Skeletal muscle cell (primary cell): ENCODE data around the gene CRTAC1.

Experiments used
- DNase-seq: peaks from one replicate; pipeline ENCODE4 v3.0.0-alpha.2; 2010; ENCODE audit warnings: low read depth
- H3K4me3 ChIP-seq: 2 replicates; pipeline ENCODE4 v1.5.1; 2011; ENCODE audit warnings: low read depth, mild to moderate bottlenecking, control low read depth, low read length, moderate library complexity

CRTAC1 gene

DNA sequence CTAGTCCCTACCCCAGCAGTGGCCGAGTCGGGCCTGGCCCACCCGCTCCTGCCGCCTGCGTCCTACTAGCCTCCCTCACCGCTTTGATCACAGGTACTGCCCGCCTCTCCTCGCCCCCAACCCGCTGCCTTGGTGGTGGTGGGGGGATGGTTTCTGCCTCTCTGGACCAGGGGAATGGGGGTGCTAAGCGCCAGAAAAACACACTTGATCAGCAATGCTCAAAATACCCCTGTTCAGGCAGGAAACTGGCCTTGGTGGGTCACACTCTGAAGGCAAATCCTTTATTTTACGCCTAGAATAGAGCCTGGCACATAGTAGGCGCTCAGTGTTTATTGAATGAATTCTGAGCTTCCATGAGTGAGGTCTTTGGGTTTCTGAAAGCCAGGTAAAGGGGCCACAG, 1.0 kb upstream of the CRTAC1 start:
- H3K4me3 ChIP-seq: no peak overlapping the region
- no peak for DNase-seq

DNA sequence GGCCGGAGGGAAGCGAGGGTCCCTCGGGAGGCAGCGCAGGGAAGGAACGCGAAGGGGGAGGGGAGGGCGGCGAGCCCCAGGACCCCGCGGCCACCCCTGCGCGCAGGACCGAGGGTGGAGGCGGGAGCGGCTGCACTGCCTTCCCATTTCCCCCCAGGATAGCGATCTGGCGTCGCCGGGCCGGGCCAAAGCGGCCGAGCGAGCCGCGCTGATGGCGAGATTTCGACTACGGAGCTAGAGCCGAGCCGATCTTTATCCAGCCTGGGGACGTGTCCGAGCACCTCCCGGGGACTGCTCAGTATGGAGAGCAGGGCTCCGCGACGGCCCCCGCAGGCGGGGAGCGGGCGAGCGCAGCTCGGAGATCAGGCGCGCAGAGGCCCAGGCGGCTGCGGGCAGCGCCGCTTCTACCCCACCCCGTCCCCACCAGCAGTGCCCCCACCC, 590 bp upstream of the CRTAC1 start:
- DNase-seq: no peak
- peak overlapping the region; percentile 33 for H3K4me3 ChIP-seq

DNA sequence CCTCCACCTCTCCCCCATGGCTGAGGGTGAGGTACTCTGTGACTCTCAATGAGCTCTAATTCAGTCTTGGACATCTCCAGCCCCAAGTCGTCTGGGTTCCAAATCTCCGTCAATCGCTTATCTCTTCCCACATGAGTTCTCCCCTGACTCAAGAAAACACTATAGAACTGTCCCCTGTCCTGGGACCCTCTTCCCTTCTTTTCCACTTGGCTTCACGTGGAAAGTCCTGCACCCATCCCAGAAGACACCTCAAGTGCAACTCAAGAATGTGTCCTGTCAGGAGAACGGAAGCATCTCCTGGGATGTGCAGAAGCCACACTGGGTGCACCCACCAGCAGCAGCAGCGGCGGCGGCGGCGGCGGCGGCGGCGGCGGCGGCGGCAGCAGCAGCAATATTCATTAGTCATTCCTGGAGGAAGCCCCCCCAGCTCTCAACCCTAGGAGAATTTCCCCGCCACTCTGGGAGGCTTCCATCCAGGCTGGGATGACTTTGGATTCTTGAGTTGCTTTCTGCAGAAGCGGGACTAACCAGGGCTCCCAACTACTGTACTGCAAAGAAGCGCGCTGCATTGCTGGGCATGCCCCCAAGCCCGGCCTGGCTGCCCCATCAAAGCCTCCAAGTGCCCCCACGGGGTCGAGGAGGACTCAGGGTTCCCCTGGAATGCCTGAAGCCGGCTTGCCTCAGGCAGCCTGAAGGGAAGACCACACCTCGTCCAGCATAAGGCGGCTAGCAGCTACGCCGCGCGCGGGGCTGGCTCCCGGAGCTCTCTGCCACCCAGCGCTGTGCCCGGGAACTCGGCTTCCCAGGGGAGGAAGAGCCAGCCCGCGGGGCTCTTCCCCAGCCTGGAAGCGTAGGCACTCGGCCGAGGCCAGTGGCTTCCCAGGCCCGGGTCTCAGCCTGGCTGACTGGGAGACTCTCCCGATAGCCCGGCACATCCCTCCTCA, 1.0 kb downstream of the CRTAC1 start:
- H3K4me3 ChIP-seq: peak overlapping the region; percentile 31
- DNase-seq: no peak

DNA sequence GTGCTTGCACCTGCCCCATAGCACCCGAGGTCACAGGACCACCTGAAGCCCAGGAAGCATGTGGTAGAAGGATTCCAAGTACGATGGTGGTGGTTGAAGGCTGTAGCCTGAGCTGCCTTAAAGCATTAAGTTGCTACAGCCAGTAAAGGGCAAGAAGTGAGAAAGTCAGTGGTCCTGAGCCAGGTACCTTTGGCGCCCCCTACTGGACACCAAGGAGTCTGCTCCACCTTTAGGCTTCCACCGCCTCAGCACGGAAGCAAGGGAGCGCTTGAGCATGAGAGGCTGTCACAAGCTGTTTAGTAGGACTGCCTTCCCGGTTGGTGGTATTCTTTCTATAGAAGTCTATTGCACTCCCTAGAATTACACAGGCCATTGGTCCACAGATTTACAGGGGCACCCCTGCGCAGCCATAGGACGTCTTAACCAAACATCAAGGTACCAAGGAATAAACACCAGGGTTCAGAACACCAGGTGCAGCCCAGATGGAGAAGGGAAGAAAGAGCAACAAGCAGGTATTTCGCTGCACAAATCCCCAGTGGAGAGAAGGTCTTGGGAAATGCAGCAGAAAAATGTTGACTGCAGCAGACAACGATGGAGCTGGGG, 2.2 kb downstream of the CRTAC1 start:
- DNase-seq: no peak
- H3K4me3 ChIP-seq: no peak overlapping the region

- no peak overlapping the region for H3K4me3 ChIP-seq
- DNase-seq: no peak
Measured at GRCh38 chr10:98023024-98023423, 7.4 kb downstream of the CRTAC1 start.

DNA sequence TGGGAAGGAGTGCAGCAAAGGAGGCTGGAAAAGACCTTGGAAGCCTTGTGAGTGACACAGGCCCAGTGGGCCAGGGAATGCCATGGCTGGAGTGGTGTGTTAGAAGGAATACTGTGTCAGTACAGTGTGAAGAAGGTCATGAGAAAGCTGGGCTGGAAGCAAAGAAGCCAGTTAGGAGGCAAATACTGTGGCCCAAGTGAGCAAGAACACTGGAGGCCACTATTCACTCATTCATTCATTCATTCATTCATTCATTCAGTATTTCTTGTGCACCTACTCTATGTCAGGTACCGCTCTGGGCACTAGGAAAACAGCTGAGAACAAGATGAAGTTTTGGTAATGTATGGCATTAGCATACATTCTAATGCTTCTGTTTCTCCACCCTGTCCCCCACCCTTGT, 9.6 kb downstream of the CRTAC1 start:
- no peak for DNase-seq
- no peak overlapping the region for H3K4me3 ChIP-seq

- H3K4me3 ChIP-seq: no peak overlapping the region
- no peak for DNase-seq
Measured at GRCh38 chr10:98020254-98020653, 10.2 kb downstream of the CRTAC1 start.

DNA sequence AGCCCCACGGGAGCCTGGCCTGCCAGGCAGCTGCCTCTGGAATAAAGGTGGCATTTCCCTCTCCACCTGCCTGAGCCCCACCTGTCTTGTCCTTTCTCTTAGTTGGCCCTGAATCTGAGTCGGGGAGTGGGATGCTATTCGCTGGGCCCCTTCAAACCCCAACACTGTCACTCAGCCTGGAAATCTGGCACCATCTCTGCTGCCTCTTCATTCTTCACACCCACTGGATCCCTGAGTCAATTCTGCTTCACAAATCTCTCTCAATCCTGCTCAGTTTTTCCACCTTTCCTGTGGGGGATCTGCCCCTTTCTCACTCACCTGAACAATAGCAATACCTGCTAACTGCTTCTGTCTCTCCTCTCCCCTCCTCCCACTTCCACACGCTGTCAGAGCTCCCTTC, 10.6 kb downstream of the CRTAC1 start:
- DNase-seq: no peak
- no peak overlapping the region for H3K4me3 ChIP-seq

- DNase-seq: no peak
- H3K4me3 ChIP-seq: no peak overlapping the region
Measured at GRCh38 chr10:98016772-98017475, 13.5 kb downstream of the CRTAC1 start.

GRCh38 chr10:98013776-98014175, 16.6 kb downstream of the CRTAC1 start:
- no peak for DNase-seq
- H3K4me3 ChIP-seq: no peak overlapping the region

- no peak for DNase-seq
- H3K4me3 ChIP-seq: no peak overlapping the region
Measured at GRCh38 chr10:98013122-98013521, 17.3 kb downstream of the CRTAC1 start.

DNA sequence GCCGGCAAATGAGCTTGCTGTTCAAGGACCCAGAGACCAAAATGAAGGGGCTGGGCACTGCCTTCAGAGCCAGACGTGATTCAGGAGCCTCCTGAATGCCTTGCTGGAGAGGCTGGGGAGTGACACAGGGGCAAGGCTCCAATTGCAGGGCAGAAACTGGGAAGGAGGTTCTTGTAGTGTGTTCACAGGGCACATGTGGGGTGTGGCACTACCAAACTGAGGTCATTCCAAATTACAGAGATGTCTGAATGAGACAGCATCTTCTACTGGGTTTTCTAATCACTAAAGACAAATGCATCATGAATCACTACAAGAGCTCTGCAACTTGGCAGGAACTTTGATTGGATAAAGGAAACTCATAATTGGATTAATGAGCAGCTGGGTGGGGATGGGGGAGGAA, 17.8 kb downstream of the CRTAC1 start:
- no peak for DNase-seq
- H3K4me3 ChIP-seq: no peak overlapping the region

- no peak overlapping the region for H3K4me3 ChIP-seq
- no peak for DNase-seq
Measured at GRCh38 chr10:98010939-98011685, 19.3 kb downstream of the CRTAC1 start.

- H3K4me3 ChIP-seq: no peak overlapping the region
- DNase-seq: no peak
Measured at GRCh38 chr10:98006266-98006665, 24.2 kb downstream of the CRTAC1 start.

GRCh38 chr10:98001736-98002135, 28.7 kb downstream of the CRTAC1 start:
- DNase-seq: no peak

GRCh38 chr10:98000346-98000745, 30.1 kb downstream of the CRTAC1 start:
- DNase-seq: no peak
- H3K4me3 ChIP-seq: no peak overlapping the region

More at GRCh38 chr10:98001736-98002135, 28.7 kb downstream of the CRTAC1 start:
- H3K4me3 ChIP-seq: no peak overlapping the region

- H3K4me3 ChIP-seq: no peak overlapping the region
- no peak for DNase-seq
Measured at GRCh38 chr10:97999923-98000248, 30.5 kb downstream of the CRTAC1 start.

DNA sequence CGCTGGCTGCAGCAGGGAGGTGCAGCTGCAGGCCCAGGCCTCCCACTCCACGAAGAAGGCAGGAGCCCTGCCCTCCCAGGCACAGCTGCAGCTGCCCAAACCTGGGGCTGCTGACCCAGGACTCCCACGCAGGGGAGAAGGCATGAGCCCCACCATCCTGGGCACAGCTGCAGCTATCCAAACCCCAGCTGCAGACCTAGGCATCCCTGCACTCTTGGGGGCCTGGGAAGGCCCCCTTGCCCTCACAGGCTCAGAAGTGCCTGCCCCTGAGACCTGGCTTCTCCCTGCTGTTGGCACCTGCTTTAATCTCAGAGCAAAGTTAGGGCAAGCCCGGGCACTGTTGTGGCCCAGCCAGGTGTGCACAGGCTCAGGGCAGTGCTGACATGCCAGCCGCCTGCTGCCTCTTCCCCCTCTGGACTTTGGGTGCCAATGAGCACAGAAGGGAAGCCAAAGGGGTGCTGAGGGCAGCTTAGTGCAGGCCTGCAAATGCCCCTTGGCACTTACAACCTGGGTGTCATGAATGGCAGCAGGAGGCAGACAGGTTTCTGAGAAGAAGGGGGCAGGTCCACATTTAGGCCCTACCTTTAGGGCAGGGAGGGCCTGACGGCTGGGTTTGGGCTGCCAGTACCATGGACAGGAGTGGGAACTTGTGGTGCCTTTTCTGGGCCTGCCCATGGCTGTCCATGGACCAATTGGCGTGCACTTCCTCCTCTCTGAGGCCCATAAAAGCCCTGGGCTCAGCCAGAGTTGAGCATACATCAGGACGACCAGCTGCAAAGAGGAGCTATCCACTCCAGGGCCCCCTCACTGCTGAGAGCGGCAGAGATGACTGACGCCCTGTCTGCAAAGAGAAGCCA, 31.1 kb downstream of the CRTAC1 start:
- no peak overlapping the region for H3K4me3 ChIP-seq
- no peak for DNase-seq

- H3K4me3 ChIP-seq: no peak overlapping the region
- DNase-seq: no peak
Measured at GRCh38 chr10:97991871-97992270, 38.5 kb downstream of the CRTAC1 start.
